ENCODE results near the gene GDPD2. TPM values are rescaled to one million over a fixed set of nuclear protein-coding genes. Genes with fewer than 3 reads are reported as not detected.

GDPD2 gene
- total RNA-seq, 2 donors from 2014 or later: not detected

DNA sequence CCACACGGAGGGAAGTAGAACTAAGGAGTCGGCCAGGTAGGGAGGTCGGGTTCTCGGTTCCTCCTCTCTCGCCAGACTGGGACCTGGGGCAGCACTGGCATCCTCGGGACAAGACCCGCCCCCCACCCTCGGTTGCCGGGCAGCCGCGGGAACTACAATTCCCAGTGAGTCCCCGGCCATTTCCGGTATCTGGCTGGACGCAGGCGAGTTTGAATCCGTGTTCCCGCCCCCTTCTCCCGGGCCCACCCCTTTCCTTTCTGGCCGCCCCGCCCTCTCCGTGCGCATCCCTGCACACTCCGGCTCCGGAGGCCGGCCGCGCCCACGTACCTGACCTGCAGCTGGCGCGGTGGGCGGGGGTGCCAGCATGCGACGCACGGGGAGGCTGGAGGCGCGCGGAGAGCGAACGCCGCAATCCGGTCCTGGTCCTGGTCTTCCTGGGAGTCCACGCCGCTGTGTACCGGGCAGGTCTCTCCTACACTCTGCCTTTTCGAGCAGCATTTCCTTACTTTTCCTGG lies 11.3 kb downstream of the GDPD2 start:
- TF ChIP-seq, protein P1, sequence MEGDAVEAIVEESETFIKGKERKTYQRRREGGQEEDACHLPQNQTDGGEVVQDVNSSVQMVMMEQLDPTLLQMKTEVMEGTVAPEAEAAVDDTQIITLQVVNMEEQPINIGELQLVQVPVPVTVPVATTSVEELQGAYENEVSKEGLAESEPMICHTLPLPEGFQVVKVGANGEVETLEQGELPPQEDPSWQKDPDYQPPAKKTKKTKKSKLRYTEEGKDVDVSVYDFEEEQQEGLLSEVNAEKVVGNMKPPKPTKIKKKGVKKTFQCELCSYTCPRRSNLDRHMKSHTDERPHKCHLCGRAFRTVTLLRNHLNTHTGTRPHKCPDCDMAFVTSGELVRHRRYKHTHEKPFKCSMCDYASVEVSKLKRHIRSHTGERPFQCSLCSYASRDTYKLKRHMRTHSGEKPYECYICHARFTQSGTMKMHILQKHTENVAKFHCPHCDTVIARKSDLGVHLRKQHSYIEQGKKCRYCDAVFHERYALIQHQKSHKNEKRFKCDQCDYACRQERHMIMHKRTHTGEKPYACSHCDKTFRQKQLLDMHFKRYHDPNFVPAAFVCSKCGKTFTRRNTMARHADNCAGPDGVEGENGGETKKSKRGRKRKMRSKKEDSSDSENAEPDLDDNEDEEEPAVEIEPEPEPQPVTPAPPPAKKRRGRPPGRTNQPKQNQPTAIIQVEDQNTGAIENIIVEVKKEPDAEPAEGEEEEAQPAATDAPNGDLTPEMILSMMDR (IDR thresholded peaks at IDR 0.05): no peak
- no peaks in the 10 kb centered on the region for H3K27me3 ChIP-seq
- peak overlapping the region; percentile 82 to 93 for H3K27ac ChIP-seq
- no peaks in the 10 kb centered on the region for H3K9me3 ChIP-seq
- peak; percentile 85 for DNase-seq (ENCODE audit: low spot score)
- H3K36me3 ChIP-seq: no peaks in the 10 kb centered on the region
- peaks cover 0 to 7% of the 10 kb centered on the region in 2 donors for H3K4me1 ChIP-seq
- H3K4me3 ChIP-seq: peak overlapping the region; percentile 53 to 60

DNA sequence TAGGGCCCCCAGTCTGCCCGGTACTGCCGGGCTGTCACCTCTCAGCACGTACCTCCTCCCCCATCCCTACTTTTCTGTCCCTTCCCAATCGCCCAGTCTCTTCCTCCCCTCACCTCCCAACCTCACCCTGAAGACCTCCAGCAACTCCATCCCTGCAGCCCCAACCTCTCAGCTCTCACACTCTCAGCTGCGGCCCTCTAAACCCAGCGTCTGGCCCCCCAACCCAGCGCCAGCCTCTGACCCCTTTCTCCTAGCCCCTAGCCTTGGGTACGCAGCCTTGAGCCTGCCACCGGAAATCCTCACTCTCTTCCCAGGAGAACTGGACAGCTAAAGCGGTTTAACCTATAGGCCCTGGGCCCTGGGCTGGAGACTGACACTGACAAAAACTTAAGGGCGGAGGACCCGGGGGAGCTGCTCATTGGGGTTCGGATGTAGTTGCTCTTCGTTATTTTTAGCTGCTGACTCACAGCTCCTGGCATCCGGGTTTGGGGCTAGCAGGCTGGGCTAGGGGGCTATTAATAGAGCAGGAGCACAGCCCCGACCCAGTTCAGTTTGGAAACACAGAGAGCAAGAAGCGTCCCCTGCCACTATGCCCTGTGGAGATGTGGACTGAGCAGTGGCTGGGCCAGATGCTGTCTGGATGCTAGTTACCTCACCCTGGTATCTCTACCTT lies 11.9 kb downstream of the GDPD2 start:
- H3K4me3 ChIP-seq: peak overlapping the region; percentile 53 to 60
- peaks cover 0 to 7% of the 10 kb centered on the region in 2 donors for H3K4me1 ChIP-seq
- peak overlapping the region; percentile 82 to 93 for H3K27ac ChIP-seq
- TF ChIP-seq, protein P1 (IDR thresholded peaks at IDR 0.05): no peak
- no peaks in the 10 kb centered on the region for H3K36me3 ChIP-seq
- no peaks in the 10 kb centered on the region for H3K9me3 ChIP-seq
- no peaks in the 10 kb centered on the region for H3K27me3 ChIP-seq
- no peak for DNase-seq (ENCODE audit: low spot score)

DNA sequence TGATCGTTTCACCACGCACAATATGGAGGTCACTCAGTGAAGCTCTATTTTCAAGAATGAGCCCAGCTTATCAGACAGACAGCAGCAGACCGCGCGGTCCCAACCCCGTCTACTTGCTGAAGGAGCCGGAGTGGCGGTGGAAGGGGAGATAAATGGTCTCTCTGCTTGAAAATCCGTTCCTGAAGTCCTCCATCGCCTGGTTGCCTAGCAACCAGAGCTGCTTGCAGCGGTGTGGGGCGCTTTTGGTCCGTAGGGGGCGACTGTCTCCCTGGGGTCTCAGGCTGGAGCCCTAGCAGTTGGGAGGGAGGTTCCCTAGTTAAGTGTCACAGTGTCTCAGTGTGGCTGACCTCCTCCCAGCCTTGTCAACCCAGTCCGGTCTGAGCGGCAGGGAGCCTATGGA lies 13.2 kb downstream of the GDPD2 start:
- peaks cover 0 to 7% of the 10 kb centered on the region in 2 donors for H3K4me1 ChIP-seq
- H3K36me3 ChIP-seq: no peaks in the 10 kb centered on the region
- no peaks in the 10 kb centered on the region for H3K27me3 ChIP-seq
- H3K4me3 ChIP-seq: no peak overlapping the region
- no peak for DNase-seq (ENCODE audit: low spot score)
- H3K27ac ChIP-seq: peak overlapping the region; percentile 82 to 93
- TF ChIP-seq, protein P1 (IDR thresholded peaks at IDR 0.05): no peak
- H3K9me3 ChIP-seq: no peaks in the 10 kb centered on the region

DNA sequence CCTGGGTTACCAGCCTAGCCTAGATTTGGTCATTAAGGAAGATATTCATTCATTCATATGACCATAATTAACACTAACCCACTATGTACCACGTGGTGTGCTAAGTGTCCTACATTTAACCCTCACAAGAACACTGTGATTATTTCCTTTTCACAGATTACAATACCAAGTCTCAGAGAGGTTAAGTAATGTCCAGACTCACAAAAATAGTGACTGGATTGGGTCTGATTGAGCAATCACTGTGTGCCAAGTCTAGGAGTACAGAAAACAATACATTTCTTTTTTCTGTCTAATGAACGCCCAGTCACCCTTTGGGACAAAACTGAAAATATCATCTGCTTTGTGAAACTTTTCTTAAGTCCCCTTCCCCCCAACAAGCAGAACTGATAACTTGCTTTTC lies 13.9 kb downstream of the GDPD2 start:
- Histone ChIP-seq H3K36me3 (no peaks in the 10 kb centered on the region), H3K4me1 (peaks cover 0 to 7% of the 10 kb centered on the region in 2 donors), H3K27ac (no peak overlapping the region), H3K9me3 (no peaks in the 10 kb centered on the region), H3K27me3 (no peaks in the 10 kb centered on the region), H3K4me3 (no peak overlapping the region)
- TF ChIP-seq, protein P1 (IDR thresholded peaks at IDR 0.05): no peak
- no peak for DNase-seq (ENCODE audit: low spot score)

DNA sequence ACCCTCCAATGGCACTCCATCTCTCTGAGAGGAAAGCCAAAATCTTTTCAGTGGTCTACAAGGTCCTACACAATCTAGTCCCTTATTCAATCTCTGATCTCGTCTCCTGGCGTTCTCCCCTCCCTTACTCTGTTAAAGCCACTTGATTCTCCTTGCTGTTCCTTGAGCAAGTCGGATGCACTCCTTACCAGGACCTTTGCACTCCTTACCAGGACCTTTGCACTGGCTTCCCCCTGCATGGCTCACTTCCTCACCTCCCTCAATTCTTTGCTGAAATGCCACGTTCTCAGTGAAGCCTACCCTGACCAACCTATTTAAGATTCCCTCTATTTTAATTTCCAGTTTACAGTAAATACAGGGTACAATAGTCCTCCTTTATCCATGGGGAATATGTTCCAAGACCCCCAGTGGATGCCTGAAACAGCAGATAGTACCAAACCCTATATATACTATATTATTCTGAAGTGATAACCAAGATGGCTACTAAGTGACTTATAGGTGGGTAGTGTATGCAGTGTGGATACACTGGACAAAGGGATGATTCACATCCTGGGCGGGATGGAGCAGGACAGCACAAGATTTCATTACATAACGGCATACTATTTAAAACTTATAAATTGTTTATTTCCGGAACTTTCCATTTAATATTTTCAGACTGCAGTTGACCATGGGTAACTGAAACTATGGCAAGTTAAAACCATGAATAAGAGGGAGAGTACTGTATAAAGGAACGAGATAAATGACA lies 15.0 kb downstream of the GDPD2 start:
- no peaks in the 10 kb centered on the region for H3K27me3 ChIP-seq
- no peaks in the 10 kb centered on the region for H3K9me3 ChIP-seq
- H3K36me3 ChIP-seq: no peaks in the 10 kb centered on the region
- peaks cover 0 to 7% of the 10 kb centered on the region in 2 donors for H3K4me1 ChIP-seq
- no peak for DNase-seq (ENCODE audit: low spot score)
- H3K27ac ChIP-seq: no peak overlapping the region
- no peak overlapping the region for H3K4me3 ChIP-seq
- TF ChIP-seq, protein P1 (IDR thresholded peaks at IDR 0.05): no peak
